Measurements from ENCODE around the gene PRKCG.

DNA sequence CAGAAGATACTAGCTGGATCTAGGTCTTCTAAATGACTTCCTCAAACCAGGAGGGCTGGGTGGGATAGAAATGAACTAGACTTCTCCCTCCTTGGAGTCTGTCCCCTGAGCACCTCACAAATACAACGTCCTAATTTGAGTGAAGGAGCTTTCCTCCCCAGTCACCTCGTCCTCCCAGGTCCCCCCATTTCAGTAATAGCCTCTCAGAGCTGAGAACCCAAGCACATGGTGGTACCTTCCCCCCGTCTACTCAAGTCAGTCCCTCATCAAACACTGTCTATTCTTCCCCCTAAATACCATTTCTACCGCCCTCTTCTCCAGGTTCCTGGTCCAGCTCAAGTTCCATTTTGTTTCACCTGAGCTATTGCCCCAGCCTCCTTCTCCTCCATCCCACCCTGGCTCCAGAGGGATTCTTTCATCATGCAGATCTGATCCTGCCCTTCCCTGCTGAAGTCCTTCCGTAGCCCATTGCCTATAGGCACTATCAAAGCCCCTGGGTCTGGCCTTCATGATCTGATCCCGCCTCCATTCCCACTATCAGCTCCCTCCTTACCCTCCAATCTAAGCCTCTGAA, 5.3 kb upstream of the PRKCG start:
- TF ChIP-seq, protein P1, sequence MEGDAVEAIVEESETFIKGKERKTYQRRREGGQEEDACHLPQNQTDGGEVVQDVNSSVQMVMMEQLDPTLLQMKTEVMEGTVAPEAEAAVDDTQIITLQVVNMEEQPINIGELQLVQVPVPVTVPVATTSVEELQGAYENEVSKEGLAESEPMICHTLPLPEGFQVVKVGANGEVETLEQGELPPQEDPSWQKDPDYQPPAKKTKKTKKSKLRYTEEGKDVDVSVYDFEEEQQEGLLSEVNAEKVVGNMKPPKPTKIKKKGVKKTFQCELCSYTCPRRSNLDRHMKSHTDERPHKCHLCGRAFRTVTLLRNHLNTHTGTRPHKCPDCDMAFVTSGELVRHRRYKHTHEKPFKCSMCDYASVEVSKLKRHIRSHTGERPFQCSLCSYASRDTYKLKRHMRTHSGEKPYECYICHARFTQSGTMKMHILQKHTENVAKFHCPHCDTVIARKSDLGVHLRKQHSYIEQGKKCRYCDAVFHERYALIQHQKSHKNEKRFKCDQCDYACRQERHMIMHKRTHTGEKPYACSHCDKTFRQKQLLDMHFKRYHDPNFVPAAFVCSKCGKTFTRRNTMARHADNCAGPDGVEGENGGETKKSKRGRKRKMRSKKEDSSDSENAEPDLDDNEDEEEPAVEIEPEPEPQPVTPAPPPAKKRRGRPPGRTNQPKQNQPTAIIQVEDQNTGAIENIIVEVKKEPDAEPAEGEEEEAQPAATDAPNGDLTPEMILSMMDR (IDR thresholded peaks at IDR 0.05; ENCODE audit: insufficient read depth, low read length, poor library complexity, severe bottlenecking) = no peak
- TF ChIP-seq EZH2phosphoT487 (conservative IDR thresholded peaks at IDR 0.05; ENCODE audit: low read length) = no peak
